ENCODE data around the gene ERAP2.

Gene ERAP2

DNA sequence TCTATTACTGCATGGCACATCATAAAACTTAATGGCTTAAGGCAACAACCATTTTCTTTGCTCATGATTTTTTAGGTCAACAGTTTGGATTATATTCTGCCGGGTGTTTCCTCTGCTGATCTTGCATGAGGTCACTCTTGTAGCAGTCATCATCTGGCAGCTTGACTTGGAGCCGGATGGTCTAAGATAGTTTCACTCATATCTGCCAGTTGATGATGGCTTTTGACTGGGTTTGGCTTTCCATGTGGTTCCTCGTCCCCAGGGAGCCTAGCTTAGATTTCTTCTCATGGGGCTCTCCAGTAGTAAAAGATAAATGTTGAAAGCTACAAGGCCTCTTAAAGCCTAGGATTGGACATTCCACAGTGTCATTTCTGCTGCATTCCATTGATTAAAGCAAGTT is 87.0 kb downstream of the ERAP2 start:
- no peak for DNase-seq (ENCODE audit: low read depth)

GRCh38 chr5:96966801-96967200 is 90.5 kb downstream of the ERAP2 start:
- no peak for DNase-seq (ENCODE audit: low read depth)

DNA sequence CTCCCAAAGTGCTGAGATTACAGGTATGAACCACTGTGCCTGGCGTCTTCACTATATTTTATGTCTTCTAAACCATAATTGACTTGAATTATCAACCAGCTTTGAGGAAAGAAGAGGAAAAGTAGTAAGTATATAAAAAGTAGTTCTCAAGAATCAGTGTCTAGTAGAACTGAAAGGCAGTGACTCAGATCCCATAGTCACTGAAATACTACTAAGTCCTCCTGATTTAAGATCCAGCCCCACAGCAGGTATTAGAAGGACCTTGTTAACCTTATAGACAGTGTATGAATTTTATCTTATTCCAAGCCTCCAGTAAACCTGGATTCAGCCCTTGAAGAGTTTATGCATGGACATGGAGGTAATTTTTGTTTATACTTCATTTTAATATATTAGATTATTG is 91.1 kb downstream of the ERAP2 start:
- DNase-seq (ENCODE audit: low read depth): no peak

GRCh38 chr5:96968074-96968473 is 91.8 kb downstream of the ERAP2 start:
- DNase-seq (ENCODE audit: low read depth): no peak

- no peak for DNase-seq (ENCODE audit: low read depth)
These were observed 92.3 kb downstream of the ERAP2 start for GRCh38 chr5:96968614-96969013.
